ENCODE data around the gene RTP1. TPM values are rescaled to one million over a fixed set of nuclear protein-coding genes. Genes with fewer than 3 reads are reported as not detected.
A peak's percentile ranks its signal among the peaks of the same experiment; 100 is the strongest.
"Not testable (repeated sequence)": the region's sequence is repeated elsewhere in the genome, so short reads cannot be mapped to it uniquely, and the experiment has no call there.

Gene RTP1
- total RNA-seq, 1 experiment from 2014 or later, result not detected

- H3K4me1 Mint-ChIP-seq (ENCODE audit: insufficient read depth, unreplicated experiment), result peaks cover 26% of the 10 kb centered on the region
- intact Hi-C loops (cut with micrococcal nuclease), result loop anchor here (5.0 kb wide), 1 partner anchor 237 kb away; the partner anchor contains the start of gene ST6GAL1
- no peak overlapping the region for H3K4me3 Mint-ChIP-seq (ENCODE audit: unreplicated experiment)
- no peak for DNase-seq (ENCODE audit: unreplicated experiment)
- POLR2A ChIA-PET, result interaction anchor here (0.9 to 1.0 kb wide), 2 partner anchors 38 to 386 kb away, joined by 3 to 4 read pairs; partner anchors contain the start of gene EIF4A2
- H3K27me3 Mint-ChIP-seq (ENCODE audit: insufficient read depth, unreplicated experiment), result no peaks in the 10 kb centered on the region
- no TSS peak for BruUV-seq (replicated peaks)
- no peaks in the 10 kb centered on the region for H3K36me3 Mint-ChIP-seq (ENCODE audit: insufficient read depth, unreplicated experiment)
- CTCF ChIA-PET, result interaction anchor here (0.7 to 8.5 kb wide), 5 partner anchors 13 to 1189 kb away, joined by 3 to 152 read pairs (median 5); no protein-coding TSS in a partner anchor
- TF ChIP-seq CTCF (IDR thresholded peaks at IDR 0.05; ENCODE audit: unreplicated experiment), result no peak
- peak overlapping the region; percentile 3 for H3K27ac Mint-ChIP-seq (ENCODE audit: low read depth, unreplicated experiment)
- no peaks in the 10 kb centered on the region for H3K9me3 Mint-ChIP-seq (ENCODE audit: unreplicated experiment)
These were observed 27.9 kb upstream of the RTP1 start for GRCh38 chr3:187169231-187169960.

- H3K27ac Mint-ChIP-seq (ENCODE audit: low read depth, unreplicated experiment); H3K27me3 Mint-ChIP-seq (ENCODE audit: insufficient read depth, unreplicated experiment); H3K36me3 Mint-ChIP-seq (ENCODE audit: insufficient read depth, unreplicated experiment); H3K9me3 Mint-ChIP-seq (ENCODE audit: unreplicated experiment); H3K4me3 Mint-ChIP-seq (ENCODE audit: unreplicated experiment); intact Hi-C loops (cut with micrococcal nuclease); BruUV-seq (replicated peaks); DNase-seq (ENCODE audit: unreplicated experiment): not testable (repeated sequence)
- POLR2A ChIA-PET, result interaction anchor here (0.6 to 1.6 kb wide), 5 partner anchors 12 to 1262 kb away, joined by 3 to 5 read pairs (median 4); no protein-coding TSS in a partner anchor
- CTCF ChIA-PET, result interaction anchor here (0.6 to 1.4 kb wide), 4 partner anchors 20 to 321 kb away, joined by 3 to 4 read pairs (median 3); partner anchors contain the start of gene RTP1
- H3K4me1 Mint-ChIP-seq (ENCODE audit: insufficient read depth, unreplicated experiment), result peaks cover 26% of the 10 kb centered on the region
These were observed 26.4 kb upstream of the RTP1 start for GRCh38 chr3:187170911-187171310.

- TF ChIP-seq CTCF (IDR thresholded peaks at IDR 0.05; ENCODE audit: unreplicated experiment), result no peak
- ChIA-PET CTCF (no interaction called here), POLR2A (no interaction called here)
- no peak for DNase-seq (ENCODE audit: unreplicated experiment)
- Mint-ChIP-seq H3K36me3 (ENCODE audit: insufficient read depth, unreplicated experiment) (no peaks in the 10 kb centered on the region), H3K4me1 (ENCODE audit: insufficient read depth, unreplicated experiment) (peaks cover 33% of the 10 kb centered on the region), H3K27ac (ENCODE audit: low read depth, unreplicated experiment) (no peak overlapping the region), H3K27me3 (ENCODE audit: insufficient read depth, unreplicated experiment) (no peaks in the 10 kb centered on the region), H3K4me3 (ENCODE audit: unreplicated experiment) (no peak overlapping the region), H3K9me3 (ENCODE audit: unreplicated experiment) (no peaks in the 10 kb centered on the region)
- intact Hi-C loops (cut with micrococcal nuclease), result no loop called here
- BruUV-seq (replicated peaks), result no TSS peak
These were observed 24.4 kb upstream of the RTP1 start for GRCh38 chr3:187172929-187173328.

- Mint-ChIP-seq H3K36me3 (ENCODE audit: insufficient read depth, unreplicated experiment) (no peaks in the 10 kb centered on the region), H3K9me3 (ENCODE audit: unreplicated experiment) (no peaks in the 10 kb centered on the region), H3K27ac (ENCODE audit: low read depth, unreplicated experiment) (peak overlapping the region; percentile 94), H3K4me3 (ENCODE audit: unreplicated experiment) (no peak overlapping the region), H3K4me1 (ENCODE audit: insufficient read depth, unreplicated experiment) (peaks cover 36% of the 10 kb centered on the region), H3K27me3 (ENCODE audit: insufficient read depth, unreplicated experiment) (no peaks in the 10 kb centered on the region)
- CTCF ChIA-PET, result interaction anchor here (0.5 to 1.0 kb wide), 4 partner anchors 29 to 367 kb away, joined by 3 to 4 read pairs (median 4); no protein-coding TSS in a partner anchor
- no peak for TF ChIP-seq CTCF (IDR thresholded peaks at IDR 0.05; ENCODE audit: unreplicated experiment)
- intact Hi-C loops (cut with micrococcal nuclease), result no loop called here
- DNase-seq (ENCODE audit: unreplicated experiment), result no peak
- no TSS peak for BruUV-seq (replicated peaks)
- POLR2A ChIA-PET, result interaction anchor here (0.7 to 2.0 kb wide), 5 partner anchors 11 to 668 kb away, joined by 3 to 6 read pairs (median 3); partner anchors contain the start of gene EIF4A2
These were observed 15.7 kb upstream of the RTP1 start for GRCh38 chr3:187181454-187182170.
